K562 (cell line): ENCODE results near the gene FYB1. TPM values are rescaled to one million over a fixed set of nuclear protein-coding genes. Genes with fewer than 3 reads are reported as not detected.
A peak's percentile ranks its signal among the peaks of the same experiment; 100 is the strongest.

Experiments
- CEBPG ChIP-seq, 3 experiments: fragments of 200-800 bp in 1 of 3; sonication (Bioruptor generic) in 1 of 3; sonication (generic) in 1 of 3; formaldehyde crosslinking in 1 of 3; IDR thresholded peaks in 2 of 3; conservative IDR thresholded peaks in 1 of 3; 2 replicates each; pipeline versions ENCODE4 v1.6.1 to v1.8.0; 2016 to 2022; ENCODE audit warnings: missing compliant biosample characterization in 2 of 3, missing genetic modification characterization in 2 of 3, mild to moderate bottlenecking in 1 of 3, missing genetic modification reagents in 1 of 3
- DACH1 ChIP-seq: fragments of 450-650 bp; IDR thresholded peaks from 2 replicates; pipeline ENCODE4 v1.6.1; 2018; ENCODE audit not compliant: partially characterized antibody
- EP300 ChIP-seq: IDR thresholded peaks from 2 replicates; pipeline ENCODE4 v1.6.1; 2012; ENCODE audit warnings: low read length, improper control_type of control experiment
- FOXA1 ChIP-seq: fragments of 450-650 bp; IDR thresholded peaks from 2 replicates; pipeline ENCODE4 v1.6.1; 2016; ENCODE audit warnings: mild to moderate bottlenecking, borderline replicate concordance
- L3MBTL2 ChIP-seq: fragments of 450-650 bp; IDR thresholded peaks from 2 replicates; pipeline ENCODE4 v1.6.1; 2016; ENCODE audit warnings: mild to moderate bottlenecking, moderate library complexity
- MYNN ChIP-seq, 2 experiments: sonication (generic); formaldehyde crosslinking in 1 of 2; IDR thresholded peaks; 2 replicates each; pipeline versions ENCODE4 v1.5.0 to v1.6.1; 2016 to 2020; ENCODE audit warnings: antibody characterized with exemption in 1 of 2, missing genetic modification reagents in 1 of 2
- NBN ChIP-seq: fragments of 450-650 bp; IDR thresholded peaks from 2 replicates; pipeline ENCODE4 v1.6.1; 2016; ENCODE audit warnings: low read depth, mild to moderate bottlenecking
- SNIP1 ChIP-seq: fragments of 450-650 bp; IDR thresholded peaks from 2 replicates; pipeline ENCODE4 v1.7.1; 2017; ENCODE audit warnings: low read depth, mild to moderate bottlenecking
- TBL1XR1 ChIP-seq, 2 experiments: IDR thresholded peaks; 2 replicates each; pipeline ENCODE4 v1.6.1; 2012; ENCODE audit warnings: improper control_type of control experiment in 2 of 2, low read length in 2 of 2, mild to moderate bottlenecking in 1 of 2
- polyA plus RNA-seq, 8 experiments: library from polyadenylated mRNA; depleted of rRNA in 4 of 8; stranded (reverse) in 5 of 8; unstranded in 3 of 8; fragments of >200 nt; fragmentation: Nextera tagmentation in 2 of 8; fragmentation: Illumina TruSeq in 1 of 8; extraction: Ambion mirVana in 2 of 8; extraction: Trizol in 1 of 8; gene quantifications; 2 replicates each; pipeline versions ENCODE4 v1.2.1 to v1.2.3, GENCODE V29; 2011 to 2014; ENCODE audit warnings: inconsistent platforms in 1 of 8, missing spikeins in 1 of 8
- total RNA-seq, 7 experiments: library from RNA; depleted of rRNA in 6 of 7; stranded (reverse); fragments of >200 nt in 6 of 7; fragmentation: Illumina TruSeq in 2 of 7; extraction: Trizol in 2 of 7; gene quantifications; 2 replicates each; pipeline versions ENCODE4 v1.2.1 to v1.2.3, GENCODE V29; 2011 to 2021; ENCODE audit warnings: low replicate concordance in 1 of 7
- TF ChIP-seq, protein P1 (sequence below): fragments of 250-450 bp; sonication (Bioruptor Pico); IDR thresholded peaks from 2 replicates; pipeline ENCODE4 v1.5.0; 2021
- TF ChIP-seq, protein P2 (sequence below): sonication (generic); formaldehyde crosslinking; IDR thresholded peaks from 2 replicates; pipeline ENCODE4 v1.8.1; 2023; ENCODE audit warnings: mild to moderate bottlenecking, missing genetic modification reagents
- TF ChIP-seq, protein P3 (sequence below): sonication (generic); formaldehyde crosslinking; IDR thresholded peaks from 2 replicates; pipeline ENCODE4 v1.9.0; 2022; ENCODE audit warnings: mild to moderate bottlenecking, missing genetic modification reagents
- TF ChIP-seq, protein P4 (sequence below): fragments of 450-650 bp; formaldehyde crosslinking; IDR thresholded peaks from 2 replicates; pipeline ENCODE4 v1.4.0; 2020; ENCODE audit warnings: mild to moderate bottlenecking
- TF ChIP-seq, protein P5 (sequence below), 2 experiments: fragments of 450-650 bp in 1 of 2; sonication (generic) in 1 of 2; formaldehyde crosslinking in 1 of 2; IDR thresholded peaks; 2 replicates each; pipeline versions ENCODE4 v1.7.1 to v1.9.0; 2016 to 2022; ENCODE audit warnings: inconsistent platforms in 1 of 2, mild to moderate bottlenecking in 1 of 2, missing genetic modification reagents in 1 of 2

Gene FYB1
- total and polyA plus RNA-seq, 9 of the 15 experiments (the other 6 are each of a cell fraction or from before 2014, with no cell fraction given), result 4.7 to 31.5 (median 9.7) TPM

DNA sequence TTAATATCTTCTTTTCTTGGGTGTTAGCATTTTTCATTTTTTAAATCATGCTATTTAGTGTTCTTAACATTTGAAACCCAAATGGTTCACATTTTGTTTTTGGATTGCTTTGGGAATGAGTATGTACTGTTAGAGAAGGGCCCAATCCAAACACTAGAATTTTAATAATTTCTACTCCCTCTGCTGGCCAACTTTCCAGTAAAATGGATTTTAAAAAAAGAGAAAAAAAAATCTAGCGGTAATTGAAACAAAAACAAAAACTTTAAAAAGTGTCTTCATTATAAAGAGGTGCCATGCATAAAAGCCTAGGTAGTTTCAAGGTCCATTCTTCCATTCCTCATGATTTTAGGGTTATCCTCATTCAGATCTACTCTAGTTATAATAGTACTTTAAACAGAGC lies 113.0 kb downstream of the FYB1 start (continued):
- TF ChIP-seq, protein P1, sequence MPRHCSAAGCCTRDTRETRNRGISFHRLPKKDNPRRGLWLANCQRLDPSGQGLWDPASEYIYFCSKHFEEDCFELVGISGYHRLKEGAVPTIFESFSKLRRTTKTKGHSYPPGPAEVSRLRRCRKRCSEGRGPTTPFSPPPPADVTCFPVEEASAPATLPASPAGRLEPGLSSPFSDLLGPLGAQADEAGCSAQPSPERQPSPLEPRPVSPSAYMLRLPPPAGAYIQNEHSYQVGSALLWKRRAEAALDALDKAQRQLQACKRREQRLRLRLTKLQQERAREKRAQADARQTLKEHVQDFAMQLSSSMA (CRISPR knock-in tag), result no peak
- TF ChIP-seq CEBPG (CRISPR knock-in tag; IDR thresholded peaks at IDR 0.05) (no peak), CEBPG (tag; conservative IDR thresholded peaks at IDR 0.05 in 1 of 2, IDR thresholded peaks at IDR 0.05 in 1 of 2) (no peak), TBL1XR1 (IDR thresholded peaks at IDR 0.05; ENCODE audit: low read length in 2 of 2) (0 out of 4 replicates have a peak, but pooled peaks of 1 of the 2 experiments have one; percentile 25), FOXA1 (no peak), NBN (no peak), DACH1 (no peak), EP300 (no peak), L3MBTL2 (no peak), MYNN (IDR thresholded peaks at IDR 0.05) (no peak), MYNN (CRISPR knock-in tag; IDR thresholded peaks at IDR 0.05) (no peak), SNIP1 (no peak)
- TF ChIP-seq, protein P2, sequence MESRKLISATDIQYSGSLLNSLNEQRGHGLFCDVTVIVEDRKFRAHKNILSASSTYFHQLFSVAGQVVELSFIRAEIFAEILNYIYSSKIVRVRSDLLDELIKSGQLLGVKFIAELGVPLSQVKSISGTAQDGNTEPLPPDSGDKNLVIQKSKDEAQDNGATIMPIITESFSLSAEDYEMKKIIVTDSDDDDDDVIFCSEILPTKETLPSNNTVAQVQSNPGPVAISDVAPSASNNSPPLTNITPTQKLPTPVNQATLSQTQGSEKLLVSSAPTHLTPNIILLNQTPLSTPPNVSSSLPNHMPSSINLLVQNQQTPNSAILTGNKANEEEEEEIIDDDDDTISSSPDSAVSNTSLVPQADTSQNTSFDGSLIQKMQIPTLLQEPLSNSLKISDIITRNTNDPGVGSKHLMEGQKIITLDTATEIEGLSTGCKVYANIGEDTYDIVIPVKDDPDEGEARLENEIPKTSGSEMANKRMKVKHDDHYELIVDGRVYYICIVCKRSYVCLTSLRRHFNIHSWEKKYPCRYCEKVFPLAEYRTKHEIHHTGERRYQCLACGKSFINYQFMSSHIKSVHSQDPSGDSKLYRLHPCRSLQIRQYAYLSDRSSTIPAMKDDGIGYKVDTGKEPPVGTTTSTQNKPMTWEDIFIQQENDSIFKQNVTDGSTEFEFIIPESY, result peak; percentile 95
- TF ChIP-seq, protein P3, sequence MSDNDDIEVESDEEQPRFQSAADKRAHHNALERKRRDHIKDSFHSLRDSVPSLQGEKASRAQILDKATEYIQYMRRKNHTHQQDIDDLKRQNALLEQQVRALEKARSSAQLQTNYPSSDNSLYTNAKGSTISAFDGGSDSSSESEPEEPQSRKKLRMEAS (CRISPR knock-in tag), result no peak
- TF ChIP-seq, protein P4, sequence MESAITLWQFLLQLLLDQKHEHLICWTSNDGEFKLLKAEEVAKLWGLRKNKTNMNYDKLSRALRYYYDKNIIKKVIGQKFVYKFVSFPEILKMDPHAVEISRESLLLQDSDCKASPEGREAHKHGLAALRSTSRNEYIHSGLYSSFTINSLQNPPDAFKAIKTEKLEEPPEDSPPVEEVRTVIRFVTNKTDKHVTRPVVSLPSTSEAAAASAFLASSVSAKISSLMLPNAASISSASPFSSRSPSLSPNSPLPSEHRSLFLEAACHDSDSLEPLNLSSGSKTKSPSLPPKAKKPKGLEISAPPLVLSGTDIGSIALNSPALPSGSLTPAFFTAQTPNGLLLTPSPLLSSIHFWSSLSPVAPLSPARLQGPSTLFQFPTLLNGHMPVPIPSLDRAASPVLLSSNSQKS, result no peak
- TF ChIP-seq, protein P5, sequence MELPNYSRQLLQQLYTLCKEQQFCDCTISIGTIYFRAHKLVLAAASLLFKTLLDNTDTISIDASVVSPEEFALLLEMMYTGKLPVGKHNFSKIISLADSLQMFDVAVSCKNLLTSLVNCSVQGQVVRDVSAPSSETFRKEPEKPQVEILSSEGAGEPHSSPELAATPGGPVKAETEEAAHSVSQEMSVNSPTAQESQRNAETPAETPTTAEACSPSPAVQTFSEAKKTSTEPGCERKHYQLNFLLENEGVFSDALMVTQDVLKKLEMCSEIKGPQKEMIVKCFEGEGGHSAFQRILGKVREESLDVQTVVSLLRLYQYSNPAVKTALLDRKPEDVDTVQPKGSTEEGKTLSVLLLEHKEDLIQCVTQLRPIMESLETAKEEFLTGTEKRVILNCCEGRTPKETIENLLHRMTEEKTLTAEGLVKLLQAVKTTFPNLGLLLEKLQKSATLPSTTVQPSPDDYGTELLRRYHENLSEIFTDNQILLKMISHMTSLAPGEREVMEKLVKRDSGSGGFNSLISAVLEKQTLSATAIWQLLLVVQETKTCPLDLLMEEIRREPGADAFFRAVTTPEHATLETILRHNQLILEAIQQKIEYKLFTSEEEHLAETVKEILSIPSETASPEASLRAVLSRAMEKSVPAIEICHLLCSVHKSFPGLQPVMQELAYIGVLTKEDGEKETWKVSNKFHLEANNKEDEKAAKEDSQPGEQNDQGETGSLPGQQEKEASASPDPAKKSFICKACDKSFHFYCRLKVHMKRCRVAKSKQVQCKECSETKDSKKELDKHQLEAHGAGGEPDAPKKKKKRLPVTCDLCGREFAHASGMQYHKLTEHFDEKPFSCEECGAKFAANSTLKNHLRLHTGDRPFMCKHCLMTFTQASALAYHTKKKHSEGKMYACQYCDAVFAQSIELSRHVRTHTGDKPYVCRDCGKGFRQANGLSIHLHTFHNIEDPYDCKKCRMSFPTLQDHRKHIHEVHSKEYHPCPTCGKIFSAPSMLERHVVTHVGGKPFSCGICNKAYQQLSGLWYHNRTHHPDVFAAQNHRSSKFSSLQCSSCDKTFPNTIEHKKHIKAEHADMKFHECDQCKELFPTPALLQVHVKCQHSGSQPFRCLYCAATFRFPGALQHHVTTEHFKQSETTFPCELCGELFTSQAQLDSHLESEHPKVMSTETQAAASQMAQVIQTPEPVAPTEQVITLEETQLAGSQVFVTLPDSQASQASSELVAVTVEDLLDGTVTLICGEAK (IDR thresholded peaks at IDR 0.05), result peak; percentile 84
- TF ChIP-seq, protein P5 (CRISPR knock-in tag; IDR thresholded peaks at IDR 0.05), result no peak; the same call in 1 of the 2 replicates
